Vagina (tissue), 2 donors: Measurements from ENCODE around the gene ZNF782. TPM values are rescaled to one million over a fixed set of nuclear protein-coding genes. Genes with fewer than 3 reads are reported as not detected.

Source experiments
- DNase-seq, 2 donors: peaks; one replicate each; pipeline ENCODE4 v3.0.0-alpha.2; 2017; ENCODE audit errors: extremely low spot score in 2 of 2
- H3K27ac ChIP-seq: fragments of 200-600 bp; sonication (generic); one replicate; pipeline ENCODE4 v1.5.1; 2019
- H3K27me3 ChIP-seq: fragments of 200-600 bp; sonication (generic); one replicate; pipeline ENCODE4 v1.5.1; 2019
- H3K36me3 ChIP-seq, 2 donors: fragments of 200-600 bp; sonication (generic); one replicate each; pipeline ENCODE4 v1.5.1; 2017 to 2019
- H3K4me1 ChIP-seq: fragments of 200-600 bp; sonication (generic); one replicate; pipeline ENCODE4 v1.5.1; 2019
- H3K4me3 ChIP-seq, 2 donors: fragments of 200-600 bp; sonication (generic); 1 replicate in 1 of 2; 2 replicates in 1 of 2; pipeline ENCODE4 v1.5.1; 2016 to 2019
- H3K9me3 ChIP-seq: fragments of 200-600 bp; sonication (generic); one replicate; pipeline ENCODE4 v1.5.1; 2019
- CTCF ChIP-seq, 3 experiments: fragments of 450-650 bp in 2 of 3; fragments of 200-600 bp in 1 of 3; sonication (generic) in 1 of 3; IDR thresholded peaks; one replicate each; pipeline ENCODE4 v1.5.1; 2017 to 2019; ENCODE audit warnings: antibody characterized with exemption in 3 of 3, mild to moderate bottlenecking in 2 of 3, moderate library complexity in 2 of 3
- POLR2A ChIP-seq, 2 donors: fragments of 450-650 bp; IDR thresholded peaks; one replicate each; pipeline ENCODE4 v1.6.1; 2017; ENCODE audit warnings: antibody characterized with exemption in 2 of 2, mild to moderate bottlenecking in 2 of 2, moderate library complexity in 2 of 2
- POLR2AphosphoS5 ChIP-seq, 2 donors: sonication (generic); formaldehyde crosslinking; IDR thresholded peaks; one replicate each; pipeline ENCODE4 v1.9.0; 2017; ENCODE audit warnings: antibody characterized with exemption in 2 of 2, mild to moderate bottlenecking in 2 of 2, low read depth in 1 of 2; ENCODE audit not compliant: insufficient read depth in 1 of 2
- intact Hi-C: fragments of 100-400 bp; cut with DNase I; formaldehyde crosslinking; loops from one replicate; pipeline ENCODE4 v1.15.1; 2023
- total RNA-seq: library from RNA; depleted of rRNA; stranded (reverse); fragments of >200 nt; gene quantifications from one replicate; pipeline ENCODE4 v1.2.3, GENCODE V29; 2016

Gene ZNF782
- total RNA-seq, 1 donor from 2014 or later = 16.9 TPM

DNA sequence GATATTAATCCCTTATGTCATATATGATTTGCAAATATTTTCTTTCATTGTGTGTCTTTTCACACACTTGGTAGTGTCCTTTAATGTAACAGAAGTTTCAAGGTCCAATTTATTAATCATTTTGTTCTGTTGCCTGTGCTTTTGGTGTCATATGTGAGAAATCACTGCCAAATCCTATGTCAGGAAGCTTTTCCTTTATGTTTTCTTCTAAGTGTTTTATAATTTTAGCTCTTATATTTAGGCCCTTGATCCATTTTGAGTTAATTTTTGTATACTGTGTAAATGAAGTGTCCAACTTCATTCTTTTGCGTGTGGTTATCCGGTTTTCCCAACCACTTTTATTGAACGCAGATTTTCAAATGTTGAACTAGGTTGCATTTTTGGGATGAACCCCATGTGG lies 70.3 kb downstream of the ZNF782 start:
- no peak for DNase-seq
- Histone ChIP-seq H3K4me3 (no peak overlapping the region), H3K4me1 (peaks cover 7% of the 10 kb centered on the region), H3K27ac (no peak overlapping the region), H3K27me3 (no peaks in the 10 kb centered on the region), H3K9me3 (no peaks in the 10 kb centered on the region), H3K36me3 (no peaks in the 10 kb centered on the region)
- TF ChIP-seq CTCF (IDR thresholded peaks at IDR 0.05) (no peak), POLR2A (IDR thresholded peaks at IDR 0.05) (no peak), POLR2AphosphoS5 (IDR thresholded peaks at IDR 0.05; ENCODE audit: insufficient read depth in 1 of 2, low read depth in 1 of 2) (no peak)
- intact Hi-C loops = no loop called here

- Histone ChIP-seq H3K9me3 (no peaks in the 10 kb centered on the region), H3K27me3 (no peaks in the 10 kb centered on the region), H3K27ac (no peak overlapping the region), H3K36me3 (no peaks in the 10 kb centered on the region), H3K4me3 (no peak overlapping the region), H3K4me1 (peaks cover 16% of the 10 kb centered on the region)
- no peak for TF ChIP-seq CTCF (IDR thresholded peaks at IDR 0.05)
- no peak for TF ChIP-seq POLR2AphosphoS5 (IDR thresholded peaks at IDR 0.05; ENCODE audit: insufficient read depth in 1 of 2, low read depth in 1 of 2)
- no peak for TF ChIP-seq POLR2A (IDR thresholded peaks at IDR 0.05)
- DNase-seq = no peak
- intact Hi-C loops = no loop called here
Measured at GRCh38 chr9:96782235-96782634, 72.1 kb downstream of the ZNF782 start.

DNA sequence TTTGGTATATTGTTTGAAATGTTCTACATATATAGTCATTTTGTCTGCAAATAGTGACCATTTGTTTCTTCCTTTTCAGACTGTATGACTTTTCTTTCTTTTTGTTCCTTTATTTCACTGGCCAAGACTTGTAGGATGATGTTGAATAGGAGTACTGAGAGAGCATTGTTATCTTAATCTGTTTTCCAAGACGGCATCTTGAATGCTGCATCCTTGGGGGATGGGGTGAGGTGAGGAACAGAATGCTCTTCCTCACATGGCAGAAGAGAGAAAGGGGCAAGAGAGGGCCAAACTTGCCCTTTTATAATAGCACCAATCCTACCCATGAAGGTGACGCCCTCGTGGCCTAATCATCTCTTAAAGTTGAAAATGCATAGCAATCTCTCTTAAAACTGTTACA lies 72.8 kb downstream of the ZNF782 start:
- no peak overlapping the region for H3K4me3 ChIP-seq
- no peak overlapping the region for H3K27ac ChIP-seq
- peaks cover 23% of the 10 kb centered on the region for H3K4me1 ChIP-seq
- intact Hi-C loops = no loop called here
- DNase-seq = no peak
- no peak for TF ChIP-seq CTCF (IDR thresholded peaks at IDR 0.05)
- H3K9me3 ChIP-seq = no peaks in the 10 kb centered on the region
- no peaks in the 10 kb centered on the region for H3K27me3 ChIP-seq
- no peaks in the 10 kb centered on the region for H3K36me3 ChIP-seq

GRCh38 chr9:96779089-96779488 lies 75.2 kb downstream of the ZNF782 start:
- Histone ChIP-seq H3K36me3 (peaks cover 0 to 18% of the 10 kb centered on the region in 2 donors), H3K27ac (no peak overlapping the region), H3K4me3 (no peak overlapping the region), H3K4me1 (peaks cover 26% of the 10 kb centered on the region), H3K27me3 (no peaks in the 10 kb centered on the region), H3K9me3 (no peaks in the 10 kb centered on the region)
- intact Hi-C loops = no loop called here
- no peak for TF ChIP-seq POLR2A (IDR thresholded peaks at IDR 0.05)
- TF ChIP-seq CTCF (IDR thresholded peaks at IDR 0.05) = no peak
- TF ChIP-seq POLR2AphosphoS5 (IDR thresholded peaks at IDR 0.05; ENCODE audit: insufficient read depth in 1 of 2, low read depth in 1 of 2) = no peak
- DNase-seq = no peak

GRCh38 chr9:96777426-96777864 lies 76.9 kb downstream of the ZNF782 start:
- Histone ChIP-seq H3K36me3 (peaks cover 0 to 31% of the 10 kb centered on the region in 2 donors), H3K27ac (peak overlapping the region; percentile 60), H3K4me1 (peaks cover 26% of the 10 kb centered on the region), H3K4me3 (peak overlapping the region; percentile 60 to 91), H3K27me3 (no peaks in the 10 kb centered on the region), H3K9me3 (no peaks in the 10 kb centered on the region)
- intact Hi-C loops = no loop called here
- DNase-seq = no peak
- TF ChIP-seq POLR2AphosphoS5 (IDR thresholded peaks at IDR 0.05; ENCODE audit: insufficient read depth in 1 of 2, low read depth in 1 of 2) (no peak), CTCF (IDR thresholded peaks at IDR 0.05) (no peak), POLR2A (IDR thresholded peaks at IDR 0.05) (no peak)
